Liver (tissue), 9 donors: ENCODE data around the gene SLC35C1. TPM values are rescaled to one million over a fixed set of nuclear protein-coding genes. Genes with fewer than 3 reads are reported as not detected.

ENCODE experiments used
- DNase-seq: peaks from one replicate; pipeline ENCODE4 v3.0.0-alpha.2; 2017; ENCODE audit warnings: low spot score
- H3K27ac ChIP-seq, 2 donors: one replicate each; pipeline ENCODE4 v1.7.0; 2013; ENCODE audit warnings: inconsistent platforms in 2 of 2, low read length in 2 of 2, control low read depth in 1 of 2, low read depth in 1 of 2, mild to moderate bottlenecking in 1 of 2
- H3K27me3 ChIP-seq, 4 donors: one replicate each; pipeline versions ENCODE4 v1.6.1 to v1.7.0; 2013; ENCODE audit warnings: low read length in 3 of 4, inconsistent platforms in 1 of 4, mild to moderate bottlenecking in 1 of 4, moderate library complexity in 1 of 4; ENCODE audit not compliant: control insufficient read depth in 4 of 4, insufficient read depth in 4 of 4
- H3K36me3 ChIP-seq, 4 donors: one replicate each; pipeline versions ENCODE4 v1.6.1 to v1.7.0; 2013; ENCODE audit warnings: low read length in 3 of 4, mild to moderate bottlenecking in 3 of 4, low read depth in 1 of 4, moderate library complexity in 1 of 4; ENCODE audit not compliant: control insufficient read depth in 4 of 4, insufficient read depth in 3 of 4
- H3K4me1 ChIP-seq, 4 donors: one replicate each; pipeline versions ENCODE4 v1.6.1 to v1.7.0; 2013; ENCODE audit warnings: low read length in 3 of 4, mild to moderate bottlenecking in 3 of 4, moderate library complexity in 1 of 4; ENCODE audit not compliant: control insufficient read depth in 4 of 4, insufficient read depth in 4 of 4
- H3K4me3 ChIP-seq, 3 donors: one replicate each; pipeline versions ENCODE4 v1.6.1 to v1.7.0; 2013; ENCODE audit warnings: low read length in 3 of 3, control low read depth in 1 of 3, low read depth in 1 of 3, mild to moderate bottlenecking in 1 of 3
- H3K9ac ChIP-seq, 2 donors: one replicate each; pipeline ENCODE4 v1.7.0; 2013; ENCODE audit warnings: low read length in 2 of 2, mild to moderate bottlenecking in 2 of 2, moderate library complexity in 2 of 2, control low read depth in 1 of 2, low read depth in 1 of 2
- H3K9me3 ChIP-seq, 4 donors: one replicate each; pipeline versions ENCODE4 v1.6.1 to v1.7.0; 2013; ENCODE audit warnings: low read length in 3 of 4; ENCODE audit not compliant: control insufficient read depth in 4 of 4
- FOXA2 ChIP-seq: IDR thresholded peaks from 2 replicates; pipeline ENCODE4 v1.6.1; 2016; ENCODE audit warnings: antibody characterized with exemption
- HNF4G ChIP-seq: IDR thresholded peaks from 2 replicates; pipeline ENCODE4 v1.6.1; 2016; ENCODE audit warnings: antibody characterized with exemption
- MAX ChIP-seq: IDR thresholded peaks from 2 replicates; pipeline ENCODE4 v1.6.1; 2016; ENCODE audit warnings: antibody characterized with exemption
- NR2F2 ChIP-seq: IDR thresholded peaks from 2 replicates; pipeline ENCODE4 v1.6.1; 2016; ENCODE audit warnings: antibody characterized with exemption
- RXRA ChIP-seq, 2 donors: IDR thresholded peaks; 2 replicates each; pipeline ENCODE4 v1.6.1; 2017 to 2018; ENCODE audit warnings: antibody characterized with exemption in 2 of 2, mild to moderate bottlenecking in 1 of 2
- YY1 ChIP-seq: IDR thresholded peaks from 2 replicates; pipeline ENCODE4 v1.6.1; 2016; ENCODE audit warnings: antibody characterized with exemption, mild to moderate bottlenecking
- WGBS: extraction: QIAGEN DNeasy Blood & Tissue Kit; methylation state at CpG from one replicate; pipeline ENCODE4 v1.1.7; 2013; 5-methylcytosine and 5-hydroxymethylcytosine counted together
- polyA plus RNA-seq, 2 donors: library from polyadenylated mRNA; stranded (reverse) in 1 of 2; unstranded in 1 of 2; fragments of 200-250 nt in 1 of 2; fragments of >200 nt in 1 of 2; fragmentation: Nextera tagmentation in 1 of 2; extraction: Ambion mirVana in 1 of 2; gene quantifications; one replicate each; pipeline versions ENCODE4 v1.2.1 to v1.2.3, GENCODE V29; 2013 to 2015
- total RNA-seq, 2 donors: library from RNA; depleted of rRNA; stranded (reverse); fragments of >200 nt; gene quantifications; one replicate each; pipeline ENCODE4 v1.2.3, GENCODE V29; 2014
- TF ChIP-seq, protein P1 (sequence below): fragments of 150-350 bp; IDR thresholded peaks from 2 replicates; pipeline ENCODE4 v1.5.1; 2017; ENCODE audit warnings: improper control_type of control experiment, low read depth, low read length; ENCODE audit not compliant: missing input control
- TF ChIP-seq, protein P2 (sequence below): IDR thresholded peaks from 2 replicates; pipeline ENCODE4 v1.6.1; 2016; ENCODE audit warnings: antibody characterized with exemption, mild to moderate bottlenecking
- TF ChIP-seq, protein P3 (sequence below): IDR thresholded peaks from 2 replicates; pipeline ENCODE4 v1.6.1; 2016; ENCODE audit warnings: antibody characterized with exemption
- TF ChIP-seq, protein P4 (sequence below): IDR thresholded peaks from 2 replicates; pipeline ENCODE4 v1.6.1; 2016; ENCODE audit warnings: antibody characterized with exemption
- donor health status: healthy.
- donor health status: healthy.
- donor health status: healthy.
- donor health status: healthy.
- donor health status: healthy.

Gene SLC35C1
- total and polyA plus RNA-seq, 4 donors: 2.5 to 82.0 (median 46.1) TPM

GRCh38 chr11:45772449-45772774 lies 32.5 kb upstream of the SLC35C1 start:
- Histone ChIP-seq H3K27ac (no peak overlapping the region), H3K4me3 (no peak overlapping the region), H3K36me3 (no peaks in the 10 kb centered on the region), H3K4me1 (peaks cover 2 to 24% (median 17%) of the 10 kb centered on the region in 4 donors), H3K9me3 (no peaks in the 10 kb centered on the region), H3K9ac (no peak overlapping the region), H3K27me3 (no peaks in the 10 kb centered on the region)
- 49% methylated on average over 5 of the region's 5 CpGs for WGBS
- DNase-seq: no peak
- TF ChIP-seq HNF4G (no peak), YY1 (no peak)
- TF ChIP-seq, protein P1, sequence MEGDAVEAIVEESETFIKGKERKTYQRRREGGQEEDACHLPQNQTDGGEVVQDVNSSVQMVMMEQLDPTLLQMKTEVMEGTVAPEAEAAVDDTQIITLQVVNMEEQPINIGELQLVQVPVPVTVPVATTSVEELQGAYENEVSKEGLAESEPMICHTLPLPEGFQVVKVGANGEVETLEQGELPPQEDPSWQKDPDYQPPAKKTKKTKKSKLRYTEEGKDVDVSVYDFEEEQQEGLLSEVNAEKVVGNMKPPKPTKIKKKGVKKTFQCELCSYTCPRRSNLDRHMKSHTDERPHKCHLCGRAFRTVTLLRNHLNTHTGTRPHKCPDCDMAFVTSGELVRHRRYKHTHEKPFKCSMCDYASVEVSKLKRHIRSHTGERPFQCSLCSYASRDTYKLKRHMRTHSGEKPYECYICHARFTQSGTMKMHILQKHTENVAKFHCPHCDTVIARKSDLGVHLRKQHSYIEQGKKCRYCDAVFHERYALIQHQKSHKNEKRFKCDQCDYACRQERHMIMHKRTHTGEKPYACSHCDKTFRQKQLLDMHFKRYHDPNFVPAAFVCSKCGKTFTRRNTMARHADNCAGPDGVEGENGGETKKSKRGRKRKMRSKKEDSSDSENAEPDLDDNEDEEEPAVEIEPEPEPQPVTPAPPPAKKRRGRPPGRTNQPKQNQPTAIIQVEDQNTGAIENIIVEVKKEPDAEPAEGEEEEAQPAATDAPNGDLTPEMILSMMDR: no peak

DNA sequence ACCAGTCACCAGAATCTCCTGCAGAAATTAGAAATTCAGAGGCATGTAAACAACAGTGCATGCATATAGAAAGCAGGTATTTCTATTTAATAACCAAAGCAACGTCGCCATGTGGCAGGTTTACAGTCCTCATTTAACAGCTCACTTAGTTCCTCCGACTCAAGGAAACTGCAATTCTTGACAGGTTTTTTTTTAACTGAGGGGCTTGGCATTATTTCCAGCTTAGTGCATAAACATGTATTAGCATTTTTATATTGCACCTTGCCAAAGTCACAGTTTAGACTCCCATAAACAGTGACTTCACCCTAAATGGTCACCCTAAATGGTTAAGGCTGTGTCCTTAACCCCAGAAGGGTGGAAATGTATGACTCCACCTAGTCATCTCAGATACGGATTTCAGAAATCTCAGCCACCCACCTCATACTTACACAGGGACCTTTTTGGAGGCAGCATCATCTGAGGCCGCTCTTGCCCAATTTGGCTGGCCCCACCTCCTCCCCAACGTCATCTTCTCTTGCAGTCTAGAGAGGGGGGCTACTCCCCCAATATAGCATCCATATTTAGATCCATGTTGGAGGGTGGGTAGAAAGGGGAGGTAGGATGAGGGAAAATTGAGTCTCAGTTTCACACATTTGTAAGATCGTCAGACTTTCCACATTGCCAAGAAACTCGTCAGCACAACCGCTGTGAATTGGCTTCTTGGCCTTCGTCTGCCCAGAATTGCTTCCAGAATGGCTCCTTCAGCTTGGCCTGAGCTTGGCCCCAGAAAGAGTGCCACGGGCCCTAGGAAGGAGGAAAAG lies 31.8 kb upstream of the SLC35C1 start:
- H3K9me3 ChIP-seq: no peaks in the 10 kb centered on the region
- no peak overlapping the region for H3K4me3 ChIP-seq
- DNase-seq: no peak
- 80% methylated on average over 11 of the region's 11 CpGs for WGBS
- H3K36me3 ChIP-seq: no peaks in the 10 kb centered on the region
- TF ChIP-seq FOXA2 (no peak), RXRA (IDR thresholded peaks at IDR 0.05) (no peak), HNF4G (no peak), MAX (no peak), NR2F2 (no peak)
- TF ChIP-seq, protein P2, sequence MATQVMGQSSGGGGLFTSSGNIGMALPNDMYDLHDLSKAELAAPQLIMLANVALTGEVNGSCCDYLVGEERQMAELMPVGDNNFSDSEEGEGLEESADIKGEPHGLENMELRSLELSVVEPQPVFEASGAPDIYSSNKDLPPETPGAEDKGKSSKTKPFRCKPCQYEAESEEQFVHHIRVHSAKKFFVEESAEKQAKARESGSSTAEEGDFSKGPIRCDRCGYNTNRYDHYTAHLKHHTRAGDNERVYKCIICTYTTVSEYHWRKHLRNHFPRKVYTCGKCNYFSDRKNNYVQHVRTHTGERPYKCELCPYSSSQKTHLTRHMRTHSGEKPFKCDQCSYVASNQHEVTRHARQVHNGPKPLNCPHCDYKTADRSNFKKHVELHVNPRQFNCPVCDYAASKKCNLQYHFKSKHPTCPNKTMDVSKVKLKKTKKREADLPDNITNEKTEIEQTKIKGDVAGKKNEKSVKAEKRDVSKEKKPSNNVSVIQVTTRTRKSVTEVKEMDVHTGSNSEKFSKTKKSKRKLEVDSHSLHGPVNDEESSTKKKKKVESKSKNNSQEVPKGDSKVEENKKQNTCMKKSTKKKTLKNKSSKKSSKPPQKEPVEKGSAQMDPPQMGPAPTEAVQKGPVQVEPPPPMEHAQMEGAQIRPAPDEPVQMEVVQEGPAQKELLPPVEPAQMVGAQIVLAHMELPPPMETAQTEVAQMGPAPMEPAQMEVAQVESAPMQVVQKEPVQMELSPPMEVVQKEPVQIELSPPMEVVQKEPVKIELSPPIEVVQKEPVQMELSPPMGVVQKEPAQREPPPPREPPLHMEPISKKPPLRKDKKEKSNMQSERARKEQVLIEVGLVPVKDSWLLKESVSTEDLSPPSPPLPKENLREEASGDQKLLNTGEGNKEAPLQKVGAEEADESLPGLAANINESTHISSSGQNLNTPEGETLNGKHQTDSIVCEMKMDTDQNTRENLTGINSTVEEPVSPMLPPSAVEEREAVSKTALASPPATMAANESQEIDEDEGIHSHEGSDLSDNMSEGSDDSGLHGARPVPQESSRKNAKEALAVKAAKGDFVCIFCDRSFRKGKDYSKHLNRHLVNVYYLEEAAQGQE: no peak
- TF ChIP-seq, protein P3, sequence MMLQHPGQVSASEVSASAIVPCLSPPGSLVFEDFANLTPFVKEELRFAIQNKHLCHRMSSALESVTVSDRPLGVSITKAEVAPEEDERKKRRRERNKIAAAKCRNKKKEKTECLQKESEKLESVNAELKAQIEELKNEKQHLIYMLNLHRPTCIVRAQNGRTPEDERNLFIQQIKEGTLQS: no peak
- TF ChIP-seq, protein P4, sequence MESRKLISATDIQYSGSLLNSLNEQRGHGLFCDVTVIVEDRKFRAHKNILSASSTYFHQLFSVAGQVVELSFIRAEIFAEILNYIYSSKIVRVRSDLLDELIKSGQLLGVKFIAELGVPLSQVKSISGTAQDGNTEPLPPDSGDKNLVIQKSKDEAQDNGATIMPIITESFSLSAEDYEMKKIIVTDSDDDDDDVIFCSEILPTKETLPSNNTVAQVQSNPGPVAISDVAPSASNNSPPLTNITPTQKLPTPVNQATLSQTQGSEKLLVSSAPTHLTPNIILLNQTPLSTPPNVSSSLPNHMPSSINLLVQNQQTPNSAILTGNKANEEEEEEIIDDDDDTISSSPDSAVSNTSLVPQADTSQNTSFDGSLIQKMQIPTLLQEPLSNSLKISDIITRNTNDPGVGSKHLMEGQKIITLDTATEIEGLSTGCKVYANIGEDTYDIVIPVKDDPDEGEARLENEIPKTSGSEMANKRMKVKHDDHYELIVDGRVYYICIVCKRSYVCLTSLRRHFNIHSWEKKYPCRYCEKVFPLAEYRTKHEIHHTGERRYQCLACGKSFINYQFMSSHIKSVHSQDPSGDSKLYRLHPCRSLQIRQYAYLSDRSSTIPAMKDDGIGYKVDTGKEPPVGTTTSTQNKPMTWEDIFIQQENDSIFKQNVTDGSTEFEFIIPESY: no peak
- TF ChIP-seq, protein P1: no peak
- peaks cover 2 to 30% (median 20%) of the 10 kb centered on the region in 4 donors for H3K4me1 ChIP-seq
- no peaks in the 10 kb centered on the region for H3K27me3 ChIP-seq
- no peak overlapping the region for H3K27ac ChIP-seq
- H3K9ac ChIP-seq: no peak overlapping the region
